K562 (cell line): Measurements from ENCODE around the gene KMT2E. TPM values are rescaled to one million over a fixed set of nuclear protein-coding genes. Genes with fewer than 3 reads are reported as not detected.

Source experiments
- BCOR ChIP-seq: fragments of 450-650 bp; IDR thresholded peaks from 2 replicates; pipeline ENCODE4 v1.6.1; 2016
- BRD9 ChIP-seq: fragments of 450-650 bp; IDR thresholded peaks from 2 replicates; pipeline ENCODE4 v1.6.1; 2018; ENCODE audit warnings: low read depth; ENCODE audit not compliant: partially characterized antibody
- CEBPG ChIP-seq, 3 experiments: fragments of 200-800 bp in 1 of 3; sonication (Bioruptor generic) in 1 of 3; sonication (generic) in 1 of 3; formaldehyde crosslinking in 1 of 3; IDR thresholded peaks in 2 of 3; conservative IDR thresholded peaks in 1 of 3; 2 replicates each; pipeline versions ENCODE4 v1.6.1 to v1.8.0; 2016 to 2022; ENCODE audit warnings: missing compliant biosample characterization in 2 of 3, missing genetic modification characterization in 2 of 3, mild to moderate bottlenecking in 1 of 3, missing genetic modification reagents in 1 of 3
- CHD1 ChIP-seq: fragments of 200-600 bp; sonication (generic); IDR thresholded peaks from one replicate; pipeline ENCODE4 v1.6.1; 2012; ENCODE audit warnings: mild to moderate bottlenecking, moderate library complexity, low read length, inconsistent platforms
- CREM ChIP-seq: IDR thresholded peaks from 2 replicates; pipeline ENCODE4 v1.6.1; 2014; ENCODE audit warnings: antibody characterized with exemption, low read depth
- CSDE1 ChIP-seq, 2 experiments: fragments of 450-650 bp; IDR thresholded peaks; 2 replicates each; pipeline ENCODE4 v1.6.1; 2016; ENCODE audit warnings: mild to moderate bottlenecking in 1 of 2
- CTBP1 ChIP-seq: fragments of 450-650 bp; IDR thresholded peaks from 2 replicates; pipeline ENCODE4 v1.6.1; 2016; ENCODE audit warnings: borderline replicate concordance
- ELK3 ChIP-seq: fragments of 450-650 bp; formaldehyde crosslinking; IDR thresholded peaks from 2 replicates; pipeline ENCODE4 v1.4.0; 2020; ENCODE audit warnings: mild to moderate bottlenecking
- FOXA3 ChIP-seq, 2 experiments: fragments of 450-650 bp in 1 of 2; sonication (generic) in 1 of 2; formaldehyde crosslinking; IDR thresholded peaks in 1 of 2; conservative IDR thresholded peaks in 1 of 2; 2 replicates each; pipeline versions ENCODE4 v1.4.0 to v1.8.0; 2020 to 2022; ENCODE audit warnings: mild to moderate bottlenecking in 2 of 2, missing genetic modification reagents in 1 of 2
- PREB ChIP-seq: sonication (generic); formaldehyde crosslinking; IDR thresholded peaks from 2 replicates; pipeline ENCODE4 v1.8.1; 2023; ENCODE audit warnings: mild to moderate bottlenecking, missing genetic modification reagents
- SRSF9 ChIP-seq: fragments of 200-400 bp; formaldehyde crosslinking; IDR thresholded peaks from 2 replicates; pipeline ENCODE4 v1.6.1; 2017; ENCODE audit warnings: low read depth, low read length, borderline replicate concordance
- USF2 ChIP-seq: sonication (generic); formaldehyde crosslinking; IDR thresholded peaks from 2 replicates; pipeline ENCODE4 v1.5.0; 2020; ENCODE audit warnings: missing genetic modification reagents
- ZNF316 ChIP-seq: fragments of 450-650 bp; IDR thresholded peaks from 2 replicates; pipeline ENCODE4 v1.6.1; 2016
- ZNF445 ChIP-seq: fragments of 250-450 bp; sonication (Bioruptor Pico); IDR thresholded peaks from 2 replicates; pipeline ENCODE4 v1.4.0; 2020; ENCODE audit warnings: low read depth, mild to moderate bottlenecking, moderate library complexity
- polyA plus RNA-seq, 8 experiments: library from polyadenylated mRNA; depleted of rRNA in 4 of 8; stranded (reverse) in 5 of 8; unstranded in 3 of 8; fragments of >200 nt; fragmentation: Nextera tagmentation in 2 of 8; fragmentation: Illumina TruSeq in 1 of 8; extraction: Ambion mirVana in 2 of 8; extraction: Trizol in 1 of 8; gene quantifications; 2 replicates each; pipeline versions ENCODE4 v1.2.1 to v1.2.3, GENCODE V29; 2011 to 2014; ENCODE audit warnings: inconsistent platforms in 1 of 8, missing spikeins in 1 of 8
- total RNA-seq, 7 experiments: library from RNA; depleted of rRNA in 6 of 7; stranded (reverse); fragments of >200 nt in 6 of 7; fragmentation: Illumina TruSeq in 2 of 7; extraction: Trizol in 2 of 7; gene quantifications; 2 replicates each; pipeline versions ENCODE4 v1.2.1 to v1.2.3, GENCODE V29; 2011 to 2021; ENCODE audit warnings: low replicate concordance in 1 of 7
- TF ChIP-seq, protein P1 (sequence below), 3 experiments: IDR thresholded peaks in 2 of 3; conservative IDR thresholded peaks in 1 of 3; 2 replicates each; pipeline ENCODE4 v1.5.1; 2011 to 2012; ENCODE audit warnings: low read length in 3 of 3, mild to moderate bottlenecking in 3 of 3, control low read depth in 2 of 3, improper control_type of control experiment in 1 of 3, inconsistent platforms in 1 of 3, low read depth in 1 of 3, mixed read lengths in 1 of 3, moderate library complexity in 1 of 3; ENCODE audit not compliant: insufficient read depth in 2 of 3
- TF ChIP-seq, protein P2 (sequence below): sonication (generic); formaldehyde crosslinking; IDR thresholded peaks from 2 replicates; pipeline ENCODE4 v1.8.0; 2022; ENCODE audit warnings: mild to moderate bottlenecking, missing genetic modification reagents, borderline replicate concordance
- TF ChIP-seq, protein P3 (sequence below), 2 experiments: fragments of 200-800 bp in 1 of 2; sonication (Bioruptor generic) in 1 of 2; sonication (generic) in 1 of 2; formaldehyde crosslinking in 1 of 2; IDR thresholded peaks in 1 of 2; conservative IDR thresholded peaks in 1 of 2; 2 replicates each; pipeline versions ENCODE4 v1.5.0 to v1.6.1; 2016 to 2020; ENCODE audit warnings: missing compliant biosample characterization in 1 of 2, missing genetic modification characterization in 1 of 2, missing genetic modification reagents in 1 of 2

KMT2E gene
- total and polyA plus RNA-seq, 9 of the 15 experiments (the other 6 are each of a cell fraction or from before 2014, with no cell fraction given): 8.9 to 55.3 (median 38.1) TPM

DNA sequence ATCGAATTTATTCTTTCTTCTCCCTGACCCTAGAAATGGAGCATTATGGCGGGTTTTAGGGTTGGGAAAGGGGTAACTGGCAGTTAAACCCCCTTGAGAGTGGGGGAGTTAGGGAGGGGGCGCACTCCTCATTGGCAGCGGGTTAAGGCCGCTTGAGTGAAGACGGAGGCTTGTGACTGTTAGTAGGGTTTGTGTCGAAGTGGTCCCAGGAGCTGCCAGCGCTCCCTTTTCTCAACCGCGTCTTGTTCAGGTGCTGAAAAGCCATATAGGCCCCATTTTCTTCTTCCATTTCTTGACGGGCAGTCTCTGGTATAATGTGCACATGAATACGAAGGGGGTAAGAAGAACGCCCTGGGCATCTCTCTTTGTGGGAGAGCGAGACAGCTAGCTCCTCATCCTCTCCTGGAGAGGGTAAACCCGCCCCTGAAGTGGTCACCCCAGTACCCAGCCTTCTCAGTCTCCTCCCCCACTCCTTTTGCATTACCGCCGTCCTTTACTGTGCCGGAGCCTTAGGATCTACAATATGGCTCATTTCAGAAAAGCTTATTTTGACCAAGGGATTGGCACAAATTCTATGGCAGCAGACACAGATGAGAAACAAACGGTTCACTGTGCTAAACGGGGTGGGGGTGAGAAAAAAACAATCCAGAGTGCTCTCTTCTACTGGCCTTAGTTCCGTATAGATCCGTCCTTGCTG, 836 bp downstream of the KMT2E start (continued):
- no peak for TF ChIP-seq CEBPG (CRISPR knock-in tag; IDR thresholded peaks at IDR 0.05)
- no peak for TF ChIP-seq CEBPG (tag; conservative IDR thresholded peaks at IDR 0.05 in 1 of 2, IDR thresholded peaks at IDR 0.05 in 1 of 2)
- peak; percentile 39 for TF ChIP-seq BRD9
- TF ChIP-seq, protein P1, sequence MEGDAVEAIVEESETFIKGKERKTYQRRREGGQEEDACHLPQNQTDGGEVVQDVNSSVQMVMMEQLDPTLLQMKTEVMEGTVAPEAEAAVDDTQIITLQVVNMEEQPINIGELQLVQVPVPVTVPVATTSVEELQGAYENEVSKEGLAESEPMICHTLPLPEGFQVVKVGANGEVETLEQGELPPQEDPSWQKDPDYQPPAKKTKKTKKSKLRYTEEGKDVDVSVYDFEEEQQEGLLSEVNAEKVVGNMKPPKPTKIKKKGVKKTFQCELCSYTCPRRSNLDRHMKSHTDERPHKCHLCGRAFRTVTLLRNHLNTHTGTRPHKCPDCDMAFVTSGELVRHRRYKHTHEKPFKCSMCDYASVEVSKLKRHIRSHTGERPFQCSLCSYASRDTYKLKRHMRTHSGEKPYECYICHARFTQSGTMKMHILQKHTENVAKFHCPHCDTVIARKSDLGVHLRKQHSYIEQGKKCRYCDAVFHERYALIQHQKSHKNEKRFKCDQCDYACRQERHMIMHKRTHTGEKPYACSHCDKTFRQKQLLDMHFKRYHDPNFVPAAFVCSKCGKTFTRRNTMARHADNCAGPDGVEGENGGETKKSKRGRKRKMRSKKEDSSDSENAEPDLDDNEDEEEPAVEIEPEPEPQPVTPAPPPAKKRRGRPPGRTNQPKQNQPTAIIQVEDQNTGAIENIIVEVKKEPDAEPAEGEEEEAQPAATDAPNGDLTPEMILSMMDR (IDR thresholded peaks at IDR 0.05 in 2 of 3, conservative IDR thresholded peaks at IDR 0.05 in 1 of 3; ENCODE audit: insufficient read depth in 2 of 3, low read depth in 1 of 3, low read length in 3 of 3): 0 out of 6 replicates have a peak, but pooled peaks of 1 of the 3 experiments have one; percentile 3
- 0 out of 2 replicates have a peak, but pooled peaks have one; percentile 45 for TF ChIP-seq ELK3 (CRISPR knock-in tag)
- peak; percentile 49; the same call in 1 of the 2 replicates for TF ChIP-seq CTBP1
- TF ChIP-seq PREB: 0 out of 2 replicates have a peak, but pooled peaks have one; percentile 23
- TF ChIP-seq, protein P2, sequence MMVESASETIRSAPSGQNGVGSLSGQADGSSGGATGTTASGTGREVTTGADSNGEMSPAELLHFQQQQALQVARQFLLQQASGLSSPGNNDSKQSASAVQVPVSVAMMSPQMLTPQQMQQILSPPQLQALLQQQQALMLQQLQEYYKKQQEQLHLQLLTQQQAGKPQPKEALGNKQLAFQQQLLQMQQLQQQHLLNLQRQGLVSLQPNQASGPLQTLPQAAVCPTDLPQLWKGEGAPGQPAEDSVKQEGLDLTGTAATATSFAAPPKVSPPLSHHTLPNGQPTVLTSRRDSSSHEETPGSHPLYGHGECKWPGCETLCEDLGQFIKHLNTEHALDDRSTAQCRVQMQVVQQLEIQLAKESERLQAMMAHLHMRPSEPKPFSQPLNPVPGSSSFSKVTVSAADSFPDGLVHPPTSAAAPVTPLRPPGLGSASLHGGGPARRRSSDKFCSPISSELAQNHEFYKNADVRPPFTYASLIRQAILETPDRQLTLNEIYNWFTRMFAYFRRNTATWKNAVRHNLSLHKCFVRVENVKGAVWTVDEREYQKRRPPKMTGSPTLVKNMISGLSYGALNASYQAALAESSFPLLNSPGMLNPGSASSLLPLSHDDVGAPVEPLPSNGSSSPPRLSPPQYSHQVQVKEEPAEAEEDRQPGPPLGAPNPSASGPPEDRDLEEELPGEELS (CRISPR knock-in tag): no peak
- TF ChIP-seq SRSF9: no peak
- no peak for TF ChIP-seq ZNF316
- TF ChIP-seq FOXA3 (CRISPR knock-in tag; conservative IDR thresholded peaks at IDR 0.05 in 1 of 2, IDR thresholded peaks at IDR 0.05 in 1 of 2): no peak
- no peak for TF ChIP-seq CHD1
- TF ChIP-seq BCOR: no peak
- TF ChIP-seq CSDE1 (IDR thresholded peaks at IDR 0.05): no peak
- TF ChIP-seq, protein P3, sequence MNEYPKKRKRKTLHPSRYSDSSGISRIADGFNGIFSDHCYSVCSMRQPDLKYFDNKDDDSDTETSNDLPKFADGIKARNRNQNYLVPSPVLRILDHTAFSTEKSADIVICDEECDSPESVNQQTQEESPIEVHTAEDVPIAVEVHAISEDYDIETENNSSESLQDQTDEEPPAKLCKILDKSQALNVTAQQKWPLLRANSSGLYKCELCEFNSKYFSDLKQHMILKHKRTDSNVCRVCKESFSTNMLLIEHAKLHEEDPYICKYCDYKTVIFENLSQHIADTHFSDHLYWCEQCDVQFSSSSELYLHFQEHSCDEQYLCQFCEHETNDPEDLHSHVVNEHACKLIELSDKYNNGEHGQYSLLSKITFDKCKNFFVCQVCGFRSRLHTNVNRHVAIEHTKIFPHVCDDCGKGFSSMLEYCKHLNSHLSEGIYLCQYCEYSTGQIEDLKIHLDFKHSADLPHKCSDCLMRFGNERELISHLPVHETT (CRISPR knock-in tag; conservative IDR thresholded peaks at IDR 0.05 in 1 of 2, IDR thresholded peaks at IDR 0.05 in 1 of 2): no peak
- no peak for TF ChIP-seq ZNF445 (CRISPR knock-in tag)
- no peak for TF ChIP-seq USF2
- TF ChIP-seq CREM: no peak
